ENCODE data around the gene RHBDD1. TPM values are rescaled to one million over a fixed set of nuclear protein-coding genes. Genes with fewer than 3 reads are reported as not detected.

Gene RHBDD1
- total and polyA plus RNA-seq, 8 donors = 22.8 to 40.1 (median 25.3) TPM

- ATAC-seq (no peak), DNase-seq (no peak)
- H3K36me3 ChIP-seq = no peaks in the 10 kb centered on the region
- H3K4me1 ChIP-seq = peaks cover 3 to 39% of the 10 kb centered on the region in 2 donors
- TF ChIP-seq CTCF (IDR thresholded peaks at IDR 0.05) = no peak
- H3K9me3 ChIP-seq = no peaks in the 10 kb centered on the region
- no peak overlapping the region for H3K4me3 ChIP-seq
- peaks cover 0 to 65% of the 10 kb centered on the region in 2 donors for H3K27me3 ChIP-seq
- intact Hi-C loops (cut with DNase I) = loop anchor here in 1 of 2 donors (5.0 to 10.0 kb wide), 2 partner anchors 919 to 1131 kb away; no protein-coding TSS in a partner anchor
- no peak overlapping the region for H3K27ac ChIP-seq
Measured at GRCh38 chr2:226803410-226803809, 32.4 kb upstream of the RHBDD1 start.

GRCh38 chr2:226813148-226813701 is 22.6 kb upstream of the RHBDD1 start:
- no peak for DNase-seq
- intact Hi-C loops (cut with DNase I) = no loop called here
- TF ChIP-seq CTCF (IDR thresholded peaks at IDR 0.05) = no peak

GRCh38 chr2:226818930-226819329 is 16.9 kb upstream of the RHBDD1 start:
- no peak overlapping the region for H3K27ac ChIP-seq

More at GRCh38 chr2:226813148-226813701, 22.6 kb upstream of the RHBDD1 start:
- H3K36me3 ChIP-seq = no peaks in the 10 kb centered on the region
- peaks cover 0 to 15% of the 10 kb centered on the region in 2 donors for H3K27me3 ChIP-seq
- no peaks in the 10 kb centered on the region for H3K4me1 ChIP-seq
- no peak overlapping the region for H3K4me3 ChIP-seq
- no peak for ATAC-seq
- no peak overlapping the region for H3K27ac ChIP-seq
- no peaks in the 10 kb centered on the region for H3K9me3 ChIP-seq

GRCh38 chr2:226825056-226825455 is 10.8 kb upstream of the RHBDD1 start:
- TF ChIP-seq CTCF (IDR thresholded peaks at IDR 0.05) = no peak
- intact Hi-C loops (cut with DNase I) = no loop called here
- H3K9me3 ChIP-seq = peaks cover 0 to 4% of the 10 kb centered on the region in 2 donors
- H3K27me3 ChIP-seq = no peaks in the 10 kb centered on the region
- no peaks in the 10 kb centered on the region for H3K4me1 ChIP-seq
- H3K4me3 ChIP-seq = no peak overlapping the region
- DNase-seq = no peak
- no peak overlapping the region for H3K27ac ChIP-seq
- no peaks in the 10 kb centered on the region for H3K36me3 ChIP-seq
- no peak for ATAC-seq

More at GRCh38 chr2:226818930-226819329, 16.9 kb upstream of the RHBDD1 start:
- no peak for TF ChIP-seq CTCF (IDR thresholded peaks at IDR 0.05)
- Histone ChIP-seq H3K4me3 (no peak overlapping the region), H3K36me3 (no peaks in the 10 kb centered on the region), H3K4me1 (no peaks in the 10 kb centered on the region), H3K27me3 (peaks cover 0 to 14% of the 10 kb centered on the region in 2 donors), H3K9me3 (peaks cover 0 to 4% of the 10 kb centered on the region in 2 donors)
- intact Hi-C loops (cut with DNase I) = no loop called here
- no peak for ATAC-seq
- DNase-seq = no peak

GRCh38 chr2:226828191-226828590 is 7.7 kb upstream of the RHBDD1 start:
- DNase-seq (no peak), ATAC-seq (no peak)
- Histone ChIP-seq H3K4me1 (no peaks in the 10 kb centered on the region), H3K27me3 (no peaks in the 10 kb centered on the region), H3K36me3 (no peaks in the 10 kb centered on the region), H3K27ac (no peak overlapping the region), H3K9me3 (peaks cover 0 to 4% of the 10 kb centered on the region in 2 donors), H3K4me3 (no peak overlapping the region)
- TF ChIP-seq CTCF (IDR thresholded peaks at IDR 0.05) = no peak
- intact Hi-C loops (cut with DNase I) = no loop called here
